ENCODE data around the gene TMEM178B. TPM values are rescaled to one million over a fixed set of nuclear protein-coding genes. Genes with fewer than 3 reads are reported as not detected.
"Not testable (repeated sequence)": the region's sequence is repeated elsewhere in the genome, so short reads cannot be mapped to it uniquely, and the experiment has no call there.

TMEM178B gene
- polyA plus RNA-seq, 3 donors from 2014 or later: not detected

- no peak overlapping the region for H3K4me3 Mint-ChIP-seq
- no peaks in the 10 kb centered on the region for H3K9me3 Mint-ChIP-seq
- H3K27ac Mint-ChIP-seq: no peak overlapping the region
- no peaks in the 10 kb centered on the region for H3K4me1 Mint-ChIP-seq
- DNase-seq: no peak
- H3K36me3 Mint-ChIP-seq: no peaks in the 10 kb centered on the region
- peaks cover 0 to 7% (median 6%) of the 10 kb centered on the region in 3 donors for H3K27me3 Mint-ChIP-seq (ENCODE audit: low read depth in 3 of 3)
Measured at GRCh38 chr7:141397236-141398163, 323.6 kb downstream of the TMEM178B start.

DNA sequence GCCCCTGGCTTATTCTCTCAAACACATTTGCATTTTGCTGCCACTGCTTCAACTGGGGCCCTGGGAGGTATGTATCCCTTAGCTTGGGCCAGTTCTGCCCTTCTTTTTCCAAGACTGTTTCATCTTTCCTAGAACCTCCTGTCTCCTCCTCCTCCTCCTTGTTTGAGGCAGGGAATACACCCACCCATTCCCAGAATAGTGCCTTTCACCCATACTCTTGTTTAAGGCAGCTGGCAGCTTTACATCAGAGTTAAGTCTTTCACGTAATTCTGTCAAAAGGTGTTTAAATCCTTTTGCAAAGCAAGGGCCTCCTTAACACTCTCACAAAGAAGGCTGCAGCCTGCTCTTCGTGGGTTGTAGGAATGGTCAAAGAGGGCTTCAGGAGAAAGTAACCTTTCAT lies 326.5 kb downstream of the TMEM178B start:
- Mint-ChIP-seq H3K4me3 (no peak overlapping the region), H3K27me3 (ENCODE audit: low read depth in 3 of 3) (peaks cover 0 to 9% (median 4%) of the 10 kb centered on the region in 3 donors), H3K36me3 (no peaks in the 10 kb centered on the region), H3K4me1 (no peaks in the 10 kb centered on the region), H3K9me3 (no peaks in the 10 kb centered on the region), H3K27ac (no peak overlapping the region)
- no peak for DNase-seq

GRCh38 chr7:141402277-141402996 lies 328.6 kb downstream of the TMEM178B start:
- Mint-ChIP-seq H3K27ac (no peak overlapping the region), H3K4me3 (no peak overlapping the region)

GRCh38 chr7:141403846-141404245 lies 330.0 kb downstream of the TMEM178B start:
- not testable (repeated sequence) for H3K4me3 Mint-ChIP-seq; H3K9me3 Mint-ChIP-seq; H3K27ac Mint-ChIP-seq; H3K4me1 Mint-ChIP-seq; H3K36me3 Mint-ChIP-seq; DNase-seq; H3K27me3 Mint-ChIP-seq (ENCODE audit: low read depth in 3 of 3)

More at GRCh38 chr7:141402277-141402996, 328.6 kb downstream of the TMEM178B start:
- DNase-seq: no peak
- peaks cover 0 to 9% (median 2%) of the 10 kb centered on the region in 3 donors for H3K27me3 Mint-ChIP-seq (ENCODE audit: low read depth in 3 of 3)
- no peaks in the 10 kb centered on the region for H3K9me3 Mint-ChIP-seq
- H3K36me3 Mint-ChIP-seq: no peaks in the 10 kb centered on the region
- no peaks in the 10 kb centered on the region for H3K4me1 Mint-ChIP-seq

DNA sequence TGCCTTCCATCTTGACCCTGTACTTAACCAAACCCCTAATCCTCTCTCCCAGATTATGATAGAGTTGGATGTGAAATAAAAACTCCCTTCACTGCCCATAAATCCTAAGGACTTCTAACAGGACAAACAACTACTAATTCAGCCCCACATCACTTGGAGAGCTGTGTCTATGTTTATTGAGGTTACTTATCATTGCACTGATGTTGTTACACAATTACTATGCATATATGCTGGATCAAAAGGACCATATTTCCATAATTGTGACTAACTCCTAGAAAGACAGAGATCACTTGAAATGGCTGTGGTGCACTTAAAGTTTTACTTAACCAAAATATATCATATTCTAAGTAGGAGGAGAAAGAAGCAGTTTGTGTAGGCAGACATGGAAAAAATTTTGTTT lies 332.5 kb downstream of the TMEM178B start:
- H3K27ac Mint-ChIP-seq: no peak overlapping the region
- H3K4me3 Mint-ChIP-seq: no peak overlapping the region
- peaks cover 0 to 4% (median 0%) of the 10 kb centered on the region in 3 donors for H3K36me3 Mint-ChIP-seq
- no peaks in the 10 kb centered on the region for H3K9me3 Mint-ChIP-seq
- peaks cover 0 to 3% (median 2%) of the 10 kb centered on the region in 3 donors for H3K27me3 Mint-ChIP-seq (ENCODE audit: low read depth in 3 of 3)
- no peaks in the 10 kb centered on the region for H3K4me1 Mint-ChIP-seq
- no peak for DNase-seq

DNA sequence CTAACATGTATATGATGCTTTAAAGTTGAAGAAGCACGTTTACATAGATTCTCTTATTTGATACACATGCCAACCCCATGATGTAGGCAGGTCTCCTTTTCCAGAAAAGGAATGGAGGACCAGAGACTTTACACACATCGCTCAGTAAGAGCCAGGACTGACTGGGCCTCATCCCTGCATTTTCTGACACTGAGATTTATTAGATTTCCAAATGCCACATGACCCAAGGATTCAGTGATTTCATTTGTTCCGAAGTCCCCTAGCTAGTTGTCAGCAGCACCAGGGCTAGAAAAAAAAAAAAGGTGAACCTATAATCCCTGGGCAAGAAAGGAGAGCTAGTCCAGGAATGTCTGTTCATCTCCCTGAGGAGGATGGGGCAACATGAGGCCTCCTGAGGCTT lies 334.0 kb downstream of the TMEM178B start:
- Mint-ChIP-seq H3K27me3 (ENCODE audit: low read depth in 3 of 3) (peaks cover 0 to 3% (median 2%) of the 10 kb centered on the region in 3 donors), H3K4me1 (no peaks in the 10 kb centered on the region), H3K9me3 (no peaks in the 10 kb centered on the region), H3K27ac (no peak overlapping the region), H3K4me3 (no peak overlapping the region), H3K36me3 (peaks cover 0 to 4% (median 0%) of the 10 kb centered on the region in 3 donors)
- no peak for DNase-seq

DNA sequence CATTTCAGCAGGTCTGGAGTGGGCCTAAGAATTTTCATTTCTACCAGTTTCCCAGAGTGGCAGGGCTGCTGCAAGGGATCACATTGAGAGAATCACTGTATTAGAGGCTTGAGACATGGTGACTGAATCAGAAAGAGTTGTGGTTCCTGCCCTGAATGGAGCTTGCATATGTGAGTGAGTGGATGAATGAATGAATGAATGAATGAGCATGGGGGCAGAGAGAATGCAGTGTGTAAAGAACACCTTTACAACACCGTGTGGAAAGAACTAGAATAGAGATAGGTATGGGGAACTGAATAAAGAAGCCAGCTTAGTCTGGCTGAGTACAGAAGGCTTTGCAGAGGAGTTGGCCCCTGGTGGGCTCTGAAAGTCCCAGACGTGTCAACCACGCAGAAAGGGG lies 334.6 kb downstream of the TMEM178B start:
- H3K27ac Mint-ChIP-seq: no peak overlapping the region
- no peak overlapping the region for H3K4me3 Mint-ChIP-seq
- H3K4me1 Mint-ChIP-seq: no peaks in the 10 kb centered on the region
- peaks cover 0 to 3% (median 0%) of the 10 kb centered on the region in 3 donors for H3K27me3 Mint-ChIP-seq (ENCODE audit: low read depth in 3 of 3)
- peaks cover 0 to 4% (median 0%) of the 10 kb centered on the region in 3 donors for H3K36me3 Mint-ChIP-seq
- no peaks in the 10 kb centered on the region for H3K9me3 Mint-ChIP-seq
- DNase-seq: no peak

DNA sequence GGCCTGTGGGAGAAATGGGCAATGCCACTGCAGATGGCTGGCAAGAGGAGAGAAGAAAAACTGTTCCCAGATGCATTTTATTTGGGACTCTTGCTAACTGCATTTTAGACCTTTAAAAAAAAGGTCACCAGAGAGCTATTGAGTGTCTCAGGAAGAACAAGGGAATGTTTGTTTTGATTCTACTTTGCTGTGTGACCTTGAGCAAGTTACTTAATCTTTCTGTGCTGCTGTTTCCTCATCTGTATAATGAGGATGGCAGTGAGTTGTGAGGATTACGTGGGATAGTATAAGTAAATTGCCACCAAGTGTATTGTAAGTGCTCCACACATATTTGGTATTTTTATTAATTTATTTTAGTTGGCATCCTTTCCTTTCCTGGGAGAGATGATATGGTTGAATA lies 335.4 kb downstream of the TMEM178B start:
- peaks cover 0 to 4% (median 0%) of the 10 kb centered on the region in 3 donors for H3K36me3 Mint-ChIP-seq
- peaks cover 0 to 3% (median 0%) of the 10 kb centered on the region in 3 donors for H3K27me3 Mint-ChIP-seq (ENCODE audit: low read depth in 3 of 3)

GRCh38 chr7:141409801-141410329 lies 336.0 kb downstream of the TMEM178B start:
- H3K36me3 Mint-ChIP-seq: peaks cover 0 to 4% (median 0%) of the 10 kb centered on the region in 3 donors
- no peak overlapping the region for H3K27ac Mint-ChIP-seq
- peaks cover 0 to 2% (median 0%) of the 10 kb centered on the region in 6 donors for H3K9me3 Mint-ChIP-seq
- DNase-seq: no peak
- peaks cover 0 to 3% (median 0%) of the 10 kb centered on the region in 3 donors for H3K27me3 Mint-ChIP-seq (ENCODE audit: low read depth in 3 of 3)
- H3K4me1 Mint-ChIP-seq: no peaks in the 10 kb centered on the region
- no peak overlapping the region for H3K4me3 Mint-ChIP-seq

More for the DNA sequence above, 335.4 kb downstream of the TMEM178B start:
- Mint-ChIP-seq H3K4me1 (no peaks in the 10 kb centered on the region), H3K27ac (no peak overlapping the region), H3K4me3 (no peak overlapping the region), H3K9me3 (no peaks in the 10 kb centered on the region)
- no peak for DNase-seq

DNA sequence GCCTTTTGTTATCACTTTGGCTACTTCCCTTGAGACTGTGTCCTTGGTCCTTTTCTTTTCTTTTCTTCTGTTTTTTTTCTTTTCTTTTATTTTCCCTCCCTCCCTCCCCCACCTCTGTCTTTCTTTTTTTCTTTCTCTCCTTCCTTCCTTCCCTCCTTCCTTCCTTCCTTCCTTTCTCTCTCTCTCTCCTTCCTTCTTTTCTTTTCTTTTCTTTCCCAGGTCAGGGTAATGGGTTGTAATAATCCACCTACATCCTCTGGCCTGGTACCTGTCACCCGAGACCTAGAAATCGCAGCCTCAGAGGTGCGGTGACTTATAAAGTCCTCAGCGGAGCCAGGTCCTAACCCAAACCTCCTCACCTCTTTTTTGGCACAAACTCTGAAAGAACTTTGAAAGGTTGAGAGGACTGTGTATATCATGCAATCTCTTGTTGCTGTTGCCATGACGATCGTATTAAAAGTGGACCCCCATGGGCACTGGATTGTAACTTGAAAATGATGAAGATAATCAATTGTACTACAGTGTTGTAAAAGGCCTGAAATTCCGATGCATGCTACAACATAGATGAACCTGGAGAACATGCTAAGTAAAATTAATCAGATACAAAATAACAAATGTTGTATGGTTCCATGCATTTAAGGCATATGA lies 336.6 kb downstream of the TMEM178B start:
- Mint-ChIP-seq H3K27ac (no peak overlapping the region), H3K27me3 (ENCODE audit: low read depth in 3 of 3) (peaks cover 0 to 3% (median 0%) of the 10 kb centered on the region in 3 donors), H3K36me3 (peaks cover 0 to 4% (median 0%) of the 10 kb centered on the region in 3 donors), H3K9me3 (peaks cover 0 to 2% (median 0%) of the 10 kb centered on the region in 6 donors), H3K4me1 (no peaks in the 10 kb centered on the region), H3K4me3 (no peak overlapping the region)
- no peak for DNase-seq

GRCh38 chr7:141411133-141411532 lies 337.3 kb downstream of the TMEM178B start:
- H3K4me1 Mint-ChIP-seq: no peaks in the 10 kb centered on the region
- no peak overlapping the region for H3K4me3 Mint-ChIP-seq
- H3K27me3 Mint-ChIP-seq (ENCODE audit: low read depth in 3 of 3): peaks cover 0 to 6% (median 0%) of the 10 kb centered on the region in 3 donors
- no peak overlapping the region for H3K27ac Mint-ChIP-seq
- peaks cover 0 to 2% (median 0%) of the 10 kb centered on the region in 6 donors for H3K9me3 Mint-ChIP-seq
- H3K36me3 Mint-ChIP-seq: peaks cover 0 to 4% (median 0%) of the 10 kb centered on the region in 3 donors
- no peak for DNase-seq

GRCh38 chr7:141415999-141416398 lies 342.1 kb downstream of the TMEM178B start:
- H3K4me1 Mint-ChIP-seq: no peaks in the 10 kb centered on the region
- peaks cover 1 to 5% (median 4%) of the 10 kb centered on the region in 3 donors for H3K27me3 Mint-ChIP-seq (ENCODE audit: low read depth in 3 of 3)
- H3K9me3 Mint-ChIP-seq: peaks cover 0 to 2% (median 0%) of the 10 kb centered on the region in 6 donors
- no peaks in the 10 kb centered on the region for H3K36me3 Mint-ChIP-seq
- no peak for DNase-seq
- no peak overlapping the region for H3K4me3 Mint-ChIP-seq
- peak overlapping the region in 1 of 6 donors; percentile 25 for H3K27ac Mint-ChIP-seq

DNA sequence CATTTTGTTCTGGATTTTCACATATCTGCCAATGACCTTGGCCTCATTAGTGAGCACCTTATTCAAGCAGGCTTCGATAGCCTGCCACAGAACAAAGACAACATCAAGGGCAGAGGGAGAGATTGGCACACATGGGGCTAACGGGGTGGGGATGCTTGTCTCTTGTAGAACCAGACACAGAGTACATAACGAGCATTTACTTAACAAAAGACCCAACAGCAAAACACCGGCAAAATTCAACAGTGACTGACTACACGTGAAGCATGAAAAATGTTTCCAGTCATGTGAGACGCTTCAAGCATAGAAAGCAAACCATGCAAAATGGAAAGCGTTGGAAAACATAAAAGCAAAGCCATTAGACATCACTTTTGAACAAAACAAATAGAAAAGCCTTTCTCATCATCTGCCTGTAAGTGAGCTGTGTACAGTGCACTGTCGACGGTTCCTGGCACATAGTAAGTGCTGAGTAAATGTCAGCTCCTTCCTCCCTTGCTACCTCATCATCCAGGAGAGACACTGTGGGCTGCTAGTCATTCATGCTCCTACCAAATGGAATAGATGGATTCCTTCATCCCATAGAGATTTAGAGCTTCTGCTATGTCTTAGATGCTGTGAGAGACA lies 342.9 kb downstream of the TMEM178B start:
- H3K36me3 Mint-ChIP-seq: no peaks in the 10 kb centered on the region
- DNase-seq: no peak
- H3K4me1 Mint-ChIP-seq: no peaks in the 10 kb centered on the region
- H3K27me3 Mint-ChIP-seq (ENCODE audit: low read depth in 3 of 3): peaks cover 1 to 5% (median 4%) of the 10 kb centered on the region in 3 donors
- H3K4me3 Mint-ChIP-seq: no peak overlapping the region
- no peak overlapping the region for H3K27ac Mint-ChIP-seq
- H3K9me3 Mint-ChIP-seq: peaks cover 0 to 2% (median 0%) of the 10 kb centered on the region in 6 donors

All from immature natural killer cell (primary cell).